NCI-H526 (cell line): Measurements from ENCODE around the gene RAET1E.
"Not testable (repeated sequence)": the region's sequence is repeated elsewhere in the genome, so short reads cannot be mapped to it uniquely, and the experiment has no call there.

ENCODE experiments used
- DNase-seq, 2 experiments: peaks; one replicate each; lab custom pipeline; 2025; lab: John Stamatoyannopoulos, UW

Gene RAET1E

DNA sequence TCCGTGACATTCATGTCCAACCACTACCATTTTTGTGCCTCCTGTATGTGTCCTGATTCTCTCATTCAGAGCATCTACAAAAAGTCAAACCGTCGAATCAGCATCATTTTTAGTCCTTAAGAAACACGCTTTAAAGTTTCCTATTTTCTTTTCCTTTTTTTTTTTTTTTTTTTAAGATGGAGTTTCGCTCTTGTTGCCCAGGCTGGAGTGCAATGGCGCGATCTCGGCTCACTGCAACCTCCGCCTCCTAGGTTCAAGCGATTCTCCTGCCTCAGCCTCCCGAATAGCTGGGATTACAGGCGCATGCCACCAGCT lies 35.5 kb downstream of the RAET1E start:
- not testable (repeated sequence) for DNase-seq

DNA sequence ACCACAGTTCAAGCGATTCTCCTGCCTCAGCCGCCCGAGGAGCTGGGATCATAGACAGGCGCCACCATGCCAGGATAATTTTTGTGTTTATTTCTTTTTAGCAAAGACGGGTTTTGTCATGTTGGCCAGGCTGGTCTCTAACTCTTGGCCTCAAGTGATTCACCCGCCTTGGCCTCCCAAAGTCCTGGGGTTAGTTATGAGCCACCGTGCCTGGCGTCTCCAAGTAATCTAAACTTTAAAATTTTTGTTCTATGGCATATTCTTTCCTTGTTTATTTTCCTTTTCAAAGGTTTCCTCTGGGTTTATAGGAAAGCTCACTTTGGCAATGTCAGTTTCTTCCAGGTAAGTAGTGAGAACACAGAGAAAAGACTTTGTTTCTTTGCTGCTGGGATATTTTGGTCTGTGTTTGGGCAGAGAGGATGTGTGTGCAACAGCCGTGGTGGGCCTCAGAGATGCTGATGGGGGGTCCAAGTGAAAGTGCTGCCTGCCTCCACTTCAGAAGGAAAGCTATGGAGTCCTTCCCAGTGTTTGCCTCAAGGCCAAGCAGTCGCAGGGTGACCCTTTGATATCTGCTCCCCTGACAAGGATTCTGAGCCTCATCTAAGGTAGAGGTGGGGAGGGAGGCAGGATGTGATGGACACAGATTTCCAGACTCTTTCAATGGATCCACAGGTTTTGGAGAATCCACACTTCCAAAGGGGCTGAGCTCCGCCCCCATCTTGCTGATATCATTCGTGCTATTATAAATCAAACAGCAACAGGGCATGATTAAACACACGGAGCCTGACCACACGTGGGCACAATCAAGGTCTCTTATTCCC lies 36.1 kb downstream of the RAET1E start:
- no peak for DNase-seq

DNA sequence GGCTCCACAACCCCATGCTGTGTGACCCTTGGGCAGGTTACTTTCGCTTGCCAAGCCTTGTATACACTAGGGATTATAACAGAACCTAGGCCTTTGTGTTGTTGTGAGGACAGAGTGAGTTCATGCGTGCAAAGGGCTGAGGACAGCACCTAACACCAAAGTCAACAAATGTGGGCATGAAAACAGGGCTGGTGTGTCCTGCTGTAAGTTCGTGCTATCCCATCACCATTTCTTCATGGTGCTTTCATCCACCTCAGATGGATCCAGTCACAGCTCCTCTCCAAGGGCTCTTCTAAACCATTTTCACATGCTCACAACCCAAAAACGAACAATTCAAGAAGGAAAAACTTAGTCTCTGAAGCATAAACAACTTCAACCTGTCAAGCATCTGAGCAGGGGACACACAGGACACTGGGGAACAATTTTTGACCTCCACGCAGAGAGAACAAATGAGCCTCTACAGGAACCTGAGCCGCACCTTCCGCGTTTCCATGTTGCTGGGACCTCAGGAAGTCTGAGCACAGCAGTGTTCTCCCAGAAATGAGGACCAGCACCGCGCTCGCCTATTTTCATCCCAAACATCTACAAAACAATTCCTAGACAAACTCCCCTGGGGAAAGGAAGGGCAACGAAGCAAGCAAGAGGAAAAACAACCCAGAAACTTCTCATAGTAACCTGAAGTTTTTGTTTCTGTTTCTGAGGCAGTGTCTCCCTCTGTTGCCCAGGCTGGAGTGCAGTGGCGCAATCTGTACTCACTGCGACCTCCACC lies 36.9 kb downstream of the RAET1E start:
- DNase-seq, result no peak

DNA sequence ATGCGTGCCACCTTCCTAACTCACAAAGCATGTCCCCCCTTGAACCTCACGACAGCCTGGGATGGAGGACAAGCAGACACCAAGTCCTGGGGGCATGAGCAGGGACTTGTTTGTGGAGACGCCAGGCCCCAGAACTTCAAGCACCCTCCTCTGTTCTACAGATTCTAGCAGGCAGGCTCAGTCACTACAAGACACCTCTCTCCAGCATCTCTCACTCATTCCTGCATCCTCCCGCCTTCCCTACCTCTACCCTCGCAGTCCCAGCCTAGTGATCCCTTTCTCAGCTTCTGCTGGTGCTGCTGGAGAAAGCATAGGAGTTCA lies 37.4 kb downstream of the RAET1E start:
- DNase-seq, result no peak

GRCh38 chr6:149859938-149860337 lies 38.0 kb downstream of the RAET1E start:
- no peak for DNase-seq

DNA sequence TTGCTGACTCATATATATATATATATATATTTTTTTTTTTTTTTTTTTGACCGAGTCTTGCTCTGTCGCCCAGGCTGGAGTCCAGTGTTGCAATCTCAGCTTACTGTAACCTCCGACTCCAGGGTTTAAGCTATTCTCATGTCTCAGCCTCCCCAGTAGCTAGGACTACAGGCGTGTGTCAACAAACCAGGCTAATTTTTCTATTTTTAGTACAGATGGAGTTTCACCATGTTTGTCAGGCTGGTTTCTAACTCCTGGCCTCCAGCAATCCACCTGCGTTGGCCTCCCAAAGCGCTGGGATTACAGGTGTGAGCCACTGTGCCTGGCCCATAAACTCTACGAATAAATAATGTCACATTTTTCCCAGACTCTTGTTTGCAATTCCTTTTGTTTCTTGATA lies 38.5 kb downstream of the RAET1E start:
- peak in 1 of 2 experiments; percentile 6 for DNase-seq

DNA sequence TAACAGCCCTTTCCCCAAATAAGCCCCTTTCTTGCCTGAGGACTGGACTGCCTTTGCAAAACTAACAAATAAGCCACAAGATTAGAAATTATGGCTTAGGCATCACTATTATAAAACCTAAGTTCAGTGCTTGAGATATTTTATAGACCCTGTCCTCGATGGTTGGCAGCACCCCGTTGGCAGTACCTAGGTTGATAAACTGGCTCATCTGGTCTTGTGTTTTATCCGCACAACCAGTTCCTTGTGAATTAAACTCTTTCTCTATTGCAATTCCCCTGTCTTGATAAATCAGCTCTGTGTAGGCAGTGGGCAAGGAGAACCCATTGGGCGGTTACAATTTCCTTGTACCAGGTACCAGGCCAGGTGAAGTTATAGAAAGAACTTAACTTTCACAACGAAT lies 40.4 kb downstream of the RAET1E start:
- DNase-seq, result no peak

DNA sequence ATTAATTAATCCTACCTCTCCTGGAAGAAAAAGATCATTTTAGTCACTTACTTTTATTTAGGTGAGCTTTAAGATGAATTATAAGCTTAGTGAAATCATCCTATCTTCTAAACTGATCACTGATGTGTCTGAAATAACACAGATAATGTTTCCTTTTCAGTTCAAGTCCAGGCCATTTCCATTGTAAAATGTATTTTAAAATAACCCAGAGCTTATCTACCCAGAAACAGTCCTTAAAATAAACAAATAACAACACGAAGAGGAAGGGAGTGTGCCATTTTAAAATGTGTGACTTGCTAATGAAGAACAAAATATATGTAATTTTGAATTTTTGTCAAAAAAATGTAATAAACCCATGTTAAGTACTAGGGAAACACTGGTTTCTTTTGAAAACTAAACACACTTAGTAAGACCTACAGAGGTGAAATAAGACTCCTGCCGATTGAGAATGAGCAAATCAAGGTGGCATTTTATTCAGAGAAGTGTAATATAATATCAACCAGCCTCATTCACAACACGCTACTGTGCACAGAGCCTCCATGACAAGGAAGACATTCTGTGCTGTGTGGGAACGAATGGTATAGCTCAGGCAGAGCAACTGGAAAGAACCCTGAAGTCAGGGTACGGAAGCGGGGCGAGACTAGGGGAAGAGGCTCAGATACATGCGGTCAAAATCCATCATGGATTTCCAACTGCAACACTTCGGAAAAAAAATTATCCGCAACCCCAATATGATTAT lies 41.5 kb downstream of the RAET1E start:
- DNase-seq, result no peak

- no peak for DNase-seq
Measured at GRCh38 chr6:149855741-149856140, 42.2 kb downstream of the RAET1E start.

DNA sequence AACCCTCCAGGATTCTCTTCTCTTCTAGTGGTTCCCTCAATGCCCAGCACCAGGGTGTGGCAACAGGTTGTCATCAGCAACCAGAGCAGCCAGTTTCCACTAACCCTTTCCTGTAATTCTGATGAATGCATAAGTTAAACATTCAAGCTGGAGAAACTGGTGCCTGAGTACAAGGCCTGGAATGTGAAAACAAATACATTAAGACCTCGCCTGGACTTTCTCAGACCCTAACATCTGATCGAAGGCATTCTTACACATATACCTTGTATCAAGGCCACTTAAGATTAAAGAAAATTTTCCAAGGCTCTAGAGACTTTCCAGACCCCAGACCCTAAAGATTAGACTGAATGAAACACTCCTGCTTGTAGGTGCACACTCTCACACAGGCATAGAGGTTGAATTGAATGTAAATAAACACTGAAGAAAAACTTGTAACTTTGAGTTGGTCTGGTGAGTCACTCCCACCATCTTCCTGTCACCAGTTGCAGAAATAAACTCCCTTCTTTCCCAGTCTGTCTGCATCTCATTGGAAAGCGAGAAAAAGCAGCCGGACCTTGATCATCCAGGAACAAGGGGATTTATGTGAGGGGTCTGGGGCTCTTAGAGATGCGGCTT lies 42.8 kb downstream of the RAET1E start:
- DNase-seq, result no peak

DNA sequence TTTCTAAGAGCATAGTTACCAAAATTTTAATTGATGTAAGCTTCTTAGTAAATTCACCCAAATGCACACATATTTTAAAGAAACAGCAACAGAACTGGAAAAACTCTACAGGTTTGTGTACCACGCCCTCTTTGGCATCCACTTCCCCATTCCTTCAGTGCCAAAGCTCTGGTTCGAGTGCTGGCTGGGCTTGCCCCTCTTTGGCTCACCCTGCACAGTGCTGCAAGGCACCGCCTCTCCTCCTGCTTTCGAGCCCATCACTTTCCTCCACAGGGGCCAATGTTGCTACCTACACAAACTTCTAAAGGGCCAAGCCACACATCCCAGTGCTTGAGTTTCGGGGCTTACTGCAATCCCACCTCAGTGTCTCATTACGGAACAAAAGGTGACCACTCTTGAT lies 43.4 kb downstream of the RAET1E start:
- DNase-seq, result no peak

DNA sequence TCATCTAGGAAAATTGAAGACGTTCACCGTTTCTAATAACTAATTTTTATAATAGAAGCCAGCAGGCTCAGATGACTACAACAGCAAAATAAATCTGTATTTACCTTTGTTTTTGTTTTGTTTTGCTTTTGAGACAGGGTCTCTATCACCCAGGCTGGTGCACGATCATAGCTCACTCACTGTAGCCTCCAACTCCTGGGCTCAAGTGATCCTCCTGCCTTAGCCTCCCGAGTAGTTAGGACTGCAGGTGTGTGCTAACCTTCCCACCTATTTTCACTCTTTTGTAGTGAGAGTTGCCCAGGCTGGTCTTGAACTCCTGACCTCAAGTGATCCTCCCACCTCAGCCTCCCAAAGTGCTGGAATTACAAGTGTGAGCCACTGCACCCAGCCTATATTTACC lies 43.9 kb downstream of the RAET1E start:
- not testable (repeated sequence) for DNase-seq

DNA sequence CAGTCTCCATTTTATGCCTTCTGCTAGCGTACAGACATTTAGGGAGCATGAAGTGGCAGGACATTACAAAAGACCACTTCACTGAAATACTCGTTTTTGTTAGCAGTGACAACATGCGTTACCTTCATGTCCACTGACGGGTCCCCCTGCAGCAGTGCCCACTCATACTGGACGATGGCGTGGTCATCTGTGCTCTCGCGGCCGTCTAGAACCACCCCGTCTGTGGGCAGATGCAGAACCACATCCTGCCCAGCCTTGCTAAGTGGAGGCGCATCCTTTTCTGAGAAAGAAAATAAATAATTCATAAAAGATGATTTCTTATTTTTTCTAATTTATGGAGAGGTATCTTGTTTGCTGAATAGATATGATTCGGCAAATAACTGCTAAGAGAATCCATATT lies 45.0 kb downstream of the RAET1E start:
- no peak for DNase-seq

DNA sequence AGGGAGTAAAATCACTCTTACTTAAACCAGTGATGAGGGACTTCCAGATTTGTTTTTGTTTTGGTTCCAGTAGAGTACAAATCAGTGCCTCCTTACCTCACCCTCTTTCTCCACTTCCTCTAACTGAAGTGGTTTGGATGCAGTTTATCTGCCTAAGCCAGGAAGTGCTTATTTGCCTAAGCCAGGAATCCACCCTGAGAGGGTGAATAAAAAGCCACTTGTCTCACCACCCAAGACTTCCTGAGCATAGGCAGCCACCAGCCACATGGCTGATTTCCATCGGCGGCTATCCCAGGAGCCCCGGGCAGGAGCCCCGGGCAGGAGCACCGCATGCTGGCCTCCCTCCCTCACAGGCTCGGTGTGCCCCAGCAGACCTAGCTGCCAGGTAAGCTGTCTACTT lies 45.7 kb downstream of the RAET1E start:
- peak; percentile 51 to 61 for DNase-seq

- no peak for DNase-seq
Measured at GRCh38 chr6:149851461-149852110, 46.3 kb downstream of the RAET1E start.

DNA sequence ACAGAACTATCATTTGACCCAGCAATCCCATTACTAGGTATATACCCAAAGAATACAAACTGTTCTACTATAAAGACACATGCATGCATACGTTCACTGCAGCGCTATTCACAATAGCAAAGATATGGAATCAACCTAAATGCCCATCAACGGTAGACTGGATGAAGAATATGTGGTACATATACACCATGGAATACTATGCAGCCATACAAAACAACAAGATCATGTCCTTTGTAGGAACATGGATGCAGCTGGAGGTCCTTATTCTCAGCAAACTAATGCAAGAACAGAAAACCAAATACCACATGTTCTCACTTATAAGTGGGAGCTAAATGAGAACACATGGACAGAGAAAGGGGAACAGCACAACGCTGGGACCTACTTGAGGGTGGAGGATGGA lies 49.6 kb downstream of the RAET1E start:
- DNase-seq, result not testable (repeated sequence)
